ENCODE measurements around the gene CATSPER1.

Gene CATSPER1

DNA sequence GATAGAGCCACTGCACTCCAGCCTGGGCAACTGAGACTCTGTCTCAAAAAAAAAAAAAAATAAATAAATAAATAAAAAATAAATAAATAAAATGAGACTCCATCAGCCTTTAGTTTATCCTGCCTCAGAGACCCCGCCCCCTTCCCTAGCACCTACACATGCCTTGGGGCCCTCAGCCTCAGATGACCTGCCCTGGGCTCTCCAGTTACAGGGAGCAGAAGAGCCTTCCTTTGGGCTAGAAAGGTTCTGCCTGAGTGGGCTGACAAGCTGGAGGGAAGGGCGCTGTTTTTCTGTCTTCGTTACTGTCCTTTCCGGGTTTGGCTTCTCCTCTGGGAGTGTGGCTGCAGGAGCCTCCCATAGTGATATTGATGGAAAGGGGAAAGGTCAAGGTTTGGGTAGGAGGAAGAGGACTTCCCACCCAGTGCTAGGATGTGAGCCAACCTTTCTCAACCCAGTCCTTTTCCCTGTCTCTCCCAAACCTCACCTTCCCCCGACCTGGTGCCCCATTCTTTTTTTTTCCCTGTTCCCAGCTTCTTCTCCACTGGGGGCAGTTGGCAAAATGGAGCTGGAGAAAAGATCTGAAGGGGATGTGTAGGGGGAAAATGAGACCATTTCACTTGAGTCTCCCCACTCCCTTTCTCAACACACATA lies 24.4 kb upstream of the CATSPER1 start:
- ATAC-seq (ENCODE audit: insufficient read depth, low read depth) (no peak), DNase-seq (no peak)
- Histone ChIP-seq H3K9me3 (ENCODE audit: insufficient read depth, low read length, severe bottlenecking) (no peaks in the 10 kb centered on the region), H3K9ac (ENCODE audit: low read depth, low read length) (peak overlapping the region; percentile 77), H3K4me1 (ENCODE audit: insufficient read depth, low read length) (peaks cover 34% of the 10 kb centered on the region), H2AFZ (ENCODE audit: low read depth, low read length) (peak overlapping the region; percentile 97), H3K36me3 (ENCODE audit: insufficient read depth, low read length) (peaks cover 33% of the 10 kb centered on the region), H3K4me3 (ENCODE audit: low read depth in 1 of 2, low read length in 2 of 2) (peak overlapping the region in 1 of 2 experiments; percentile 83; a peak in 2 of 4 replicates), H3K79me2 (ENCODE audit: insufficient read depth, low read length) (peaks cover 35% of the 10 kb centered on the region), H3K27me3 (ENCODE audit: insufficient read depth, low read length, poor library complexity) (no peaks in the 10 kb centered on the region), H3K27ac (ENCODE audit: low read length) (peak overlapping the region; percentile 79), H4K20me1 (ENCODE audit: insufficient read depth, low read length) (peaks cover 15% of the 10 kb centered on the region; the same call in 1 of the 2 replicates), H3K4me2 (ENCODE audit: insufficient read depth, low read length) (peak overlapping the region; percentile 97)
- TF ChIP-seq EZH2 (IDR thresholded peaks at IDR 0.05; ENCODE audit: borderline replicate concordance, low read depth, low read length, severe bottlenecking), result no peak
- TF ChIP-seq, protein P1, sequence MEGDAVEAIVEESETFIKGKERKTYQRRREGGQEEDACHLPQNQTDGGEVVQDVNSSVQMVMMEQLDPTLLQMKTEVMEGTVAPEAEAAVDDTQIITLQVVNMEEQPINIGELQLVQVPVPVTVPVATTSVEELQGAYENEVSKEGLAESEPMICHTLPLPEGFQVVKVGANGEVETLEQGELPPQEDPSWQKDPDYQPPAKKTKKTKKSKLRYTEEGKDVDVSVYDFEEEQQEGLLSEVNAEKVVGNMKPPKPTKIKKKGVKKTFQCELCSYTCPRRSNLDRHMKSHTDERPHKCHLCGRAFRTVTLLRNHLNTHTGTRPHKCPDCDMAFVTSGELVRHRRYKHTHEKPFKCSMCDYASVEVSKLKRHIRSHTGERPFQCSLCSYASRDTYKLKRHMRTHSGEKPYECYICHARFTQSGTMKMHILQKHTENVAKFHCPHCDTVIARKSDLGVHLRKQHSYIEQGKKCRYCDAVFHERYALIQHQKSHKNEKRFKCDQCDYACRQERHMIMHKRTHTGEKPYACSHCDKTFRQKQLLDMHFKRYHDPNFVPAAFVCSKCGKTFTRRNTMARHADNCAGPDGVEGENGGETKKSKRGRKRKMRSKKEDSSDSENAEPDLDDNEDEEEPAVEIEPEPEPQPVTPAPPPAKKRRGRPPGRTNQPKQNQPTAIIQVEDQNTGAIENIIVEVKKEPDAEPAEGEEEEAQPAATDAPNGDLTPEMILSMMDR (IDR thresholded peaks at IDR 0.05; ENCODE audit: borderline replicate concordance, extremely low read depth, low read length, poor library complexity, severe bottlenecking), result no peak

DNA sequence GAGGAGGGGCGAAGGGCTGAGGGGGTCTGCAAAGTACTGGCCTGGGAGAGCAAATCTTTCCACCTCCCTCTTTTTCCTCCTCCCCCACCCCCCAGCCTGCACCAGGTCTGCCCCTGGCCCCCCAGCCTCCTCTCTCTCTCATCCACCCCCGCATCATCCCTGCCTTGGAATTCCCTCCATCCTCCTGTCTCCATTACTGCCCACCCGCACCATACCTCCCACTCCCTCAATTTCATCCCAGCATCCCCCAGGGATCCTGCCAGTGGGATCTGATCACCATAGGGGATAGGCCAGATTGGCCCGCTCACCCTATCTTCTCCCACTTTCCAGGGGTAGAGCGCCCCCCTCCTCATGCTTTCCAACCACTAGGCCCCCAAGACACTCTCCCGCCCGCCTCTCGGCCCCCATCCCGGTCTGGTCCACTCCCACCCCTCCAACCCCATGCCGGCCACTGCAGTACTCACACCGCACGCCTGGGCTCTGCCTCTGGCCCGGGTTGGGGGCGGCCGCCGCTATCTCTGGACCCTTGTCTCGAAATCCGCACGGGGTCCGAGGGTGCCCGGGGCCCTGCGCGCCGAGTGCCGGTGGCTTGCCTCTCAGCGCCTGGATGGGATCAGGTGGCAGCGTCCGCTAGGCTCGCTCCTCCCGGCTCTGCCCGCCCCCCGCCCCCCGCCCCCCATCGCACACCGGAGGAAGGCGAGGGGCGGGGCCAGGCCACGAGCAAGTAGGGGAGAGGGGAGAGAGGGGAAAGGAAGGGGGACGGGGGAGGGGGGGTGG lies 22.5 kb upstream of the CATSPER1 start, which contains the start of gene GAL3ST3:
TSS of gene GAL3ST3 (minus strand) at position 615 of the 777 bp plus-strand sequence. CDS start 3,746 bp downstream, outside the sequence.
- DNase-seq, result no peak
- H3K4me3 ChIP-seq (ENCODE audit: low read depth in 1 of 2, low read length in 2 of 2), result no peak within 1 kb of the TSS

DNA sequence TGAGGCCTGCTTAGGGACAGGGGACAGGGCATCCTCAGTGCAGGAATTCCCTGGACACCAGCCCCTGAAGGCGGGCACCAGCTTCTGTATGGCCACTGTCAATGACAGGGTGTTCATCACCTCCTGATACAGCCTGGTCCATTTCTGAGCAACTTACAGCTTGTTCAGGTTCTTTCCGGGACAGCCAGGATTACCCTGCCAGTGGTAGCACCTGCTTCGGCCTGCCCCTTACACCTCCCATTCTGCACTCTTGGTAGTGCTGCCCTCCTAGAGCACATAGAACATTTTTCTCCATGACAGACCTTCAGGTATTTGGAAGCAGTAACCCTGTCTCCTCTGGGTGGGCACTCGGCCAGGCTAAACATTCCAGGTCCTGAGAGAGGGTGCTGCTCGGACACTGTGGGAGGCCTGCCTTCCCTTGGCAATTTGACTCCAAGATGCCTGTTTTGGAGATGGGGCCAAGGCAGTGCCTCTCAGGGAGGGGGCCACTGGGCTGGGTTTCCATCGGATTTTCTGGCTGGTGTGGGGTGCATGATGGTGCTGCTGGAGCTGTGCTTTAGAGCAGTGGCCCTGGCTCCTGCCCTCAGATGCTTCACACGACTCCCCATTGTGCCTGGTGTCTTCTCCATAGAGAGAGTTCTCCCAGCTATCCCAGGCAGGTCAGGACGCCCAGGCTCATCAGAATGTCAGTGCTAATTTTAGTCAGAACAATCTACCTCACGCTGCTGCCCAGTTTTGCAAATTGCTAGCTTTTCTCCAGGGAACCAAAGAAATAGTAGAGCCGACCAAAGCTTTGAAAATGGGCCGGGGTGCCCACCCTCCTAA lies 21.5 kb upstream of the CATSPER1 start:
- no peak overlapping the region for H3K4me3 ChIP-seq (ENCODE audit: low read depth in 1 of 2, low read length in 2 of 2)
- peaks cover 6% of the 10 kb centered on the region for H3K79me2 ChIP-seq (ENCODE audit: insufficient read depth, low read length)
- no peak for ATAC-seq (ENCODE audit: insufficient read depth, low read depth)
- TF ChIP-seq EZH2 (IDR thresholded peaks at IDR 0.05; ENCODE audit: borderline replicate concordance, low read depth, low read length, severe bottlenecking), result no peak
- TF ChIP-seq, protein P1 (IDR thresholded peaks at IDR 0.05; ENCODE audit: borderline replicate concordance, extremely low read depth, low read length, poor library complexity, severe bottlenecking), result no peak
- DNase-seq, result no peak
- H3K4me2 ChIP-seq (ENCODE audit: insufficient read depth, low read length), result no peak overlapping the region
- peaks cover 5% of the 10 kb centered on the region; the same call in 1 of the 2 replicates for H3K36me3 ChIP-seq (ENCODE audit: insufficient read depth, low read length)
- H4K20me1 ChIP-seq (ENCODE audit: insufficient read depth, low read length), result 0 out of 2 replicates have a peak, but pooled peaks cover 1% of the 10 kb centered on the region
- peaks cover 25% of the 10 kb centered on the region for H3K4me1 ChIP-seq (ENCODE audit: insufficient read depth, low read length)
- no peaks in the 10 kb centered on the region for H3K27me3 ChIP-seq (ENCODE audit: insufficient read depth, low read length, poor library complexity)
- H3K27ac ChIP-seq (ENCODE audit: low read length), result no peak overlapping the region
- H2AFZ ChIP-seq (ENCODE audit: low read depth, low read length), result no peak overlapping the region
- no peak overlapping the region for H3K9ac ChIP-seq (ENCODE audit: low read depth, low read length)
- H3K9me3 ChIP-seq (ENCODE audit: insufficient read depth, low read length, severe bottlenecking), result no peaks in the 10 kb centered on the region

More for the DNA sequence above, 22.5 kb upstream of the CATSPER1 start, which contains the start of gene GAL3ST3:
- H4K20me1 ChIP-seq (ENCODE audit: insufficient read depth, low read length), result peaks cover 10% of the 10 kb centered on the region; the same call in 1 of the 2 replicates
- H3K36me3 ChIP-seq (ENCODE audit: insufficient read depth, low read length), result peaks cover 14% of the 10 kb centered on the region
- no peaks in the 10 kb centered on the region for H3K9me3 ChIP-seq (ENCODE audit: insufficient read depth, low read length, severe bottlenecking)
- no peak for ATAC-seq (ENCODE audit: insufficient read depth, low read depth)
- peaks cover 34% of the 10 kb centered on the region for H3K4me1 ChIP-seq (ENCODE audit: insufficient read depth, low read length)
- H3K79me2 ChIP-seq (ENCODE audit: insufficient read depth, low read length), result peaks cover 16% of the 10 kb centered on the region
- H3K9ac ChIP-seq (ENCODE audit: low read depth, low read length), result no peak within 1 kb of the TSS
- no peaks in the 10 kb centered on the region for H3K27me3 ChIP-seq (ENCODE audit: insufficient read depth, low read length, poor library complexity)
- H2AFZ ChIP-seq (ENCODE audit: low read depth, low read length), result peak within 1 kb of the TSS; percentile 6; the same call in 1 of the 2 replicates
- no peak within 1 kb of the TSS for H3K4me2 ChIP-seq (ENCODE audit: insufficient read depth, low read length)
- TF ChIP-seq, protein P1 (IDR thresholded peaks at IDR 0.05; ENCODE audit: borderline replicate concordance, extremely low read depth, low read length, poor library complexity, severe bottlenecking), result no peak
- no peak for TF ChIP-seq EZH2 (IDR thresholded peaks at IDR 0.05; ENCODE audit: borderline replicate concordance, low read depth, low read length, severe bottlenecking)
- H3K27ac ChIP-seq (ENCODE audit: low read length), result no peak within 1 kb of the TSS

Data from DND-41 (cell line).